Measurements from ENCODE around the gene COL6A2. TPM values are rescaled to one million over a fixed set of nuclear protein-coding genes. Genes with fewer than 3 reads are reported as not detected.
"Not testable (repeated sequence)": the region's sequence is repeated elsewhere in the genome, so short reads cannot be mapped to it uniquely, and the experiment has no call there.

The COL6A2 gene
- total and polyA plus RNA-seq, 2 experiments from 2014 or later, result 28.4 to 89.2 TPM

DNA sequence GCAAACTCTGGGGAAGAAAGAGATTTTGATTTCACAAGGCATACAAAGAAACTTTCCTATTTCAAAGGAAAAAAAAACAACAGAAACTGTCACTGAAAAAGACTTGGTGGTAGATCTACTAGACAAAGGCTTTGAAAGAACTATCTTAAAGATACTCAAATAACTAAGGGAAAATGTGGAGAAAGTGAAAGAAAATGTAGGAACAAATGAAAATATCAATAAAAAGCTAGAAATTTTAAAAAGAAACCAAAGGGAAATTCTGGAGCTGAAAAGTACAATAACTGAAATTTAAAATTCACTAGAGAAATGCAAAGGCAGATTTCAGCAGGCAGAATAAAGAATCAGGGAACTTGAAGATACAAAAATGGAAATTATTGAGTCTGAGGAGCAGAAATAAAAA, 6.2 kb downstream of the COL6A2 start (continued):
- TF ChIP-seq, protein P1, sequence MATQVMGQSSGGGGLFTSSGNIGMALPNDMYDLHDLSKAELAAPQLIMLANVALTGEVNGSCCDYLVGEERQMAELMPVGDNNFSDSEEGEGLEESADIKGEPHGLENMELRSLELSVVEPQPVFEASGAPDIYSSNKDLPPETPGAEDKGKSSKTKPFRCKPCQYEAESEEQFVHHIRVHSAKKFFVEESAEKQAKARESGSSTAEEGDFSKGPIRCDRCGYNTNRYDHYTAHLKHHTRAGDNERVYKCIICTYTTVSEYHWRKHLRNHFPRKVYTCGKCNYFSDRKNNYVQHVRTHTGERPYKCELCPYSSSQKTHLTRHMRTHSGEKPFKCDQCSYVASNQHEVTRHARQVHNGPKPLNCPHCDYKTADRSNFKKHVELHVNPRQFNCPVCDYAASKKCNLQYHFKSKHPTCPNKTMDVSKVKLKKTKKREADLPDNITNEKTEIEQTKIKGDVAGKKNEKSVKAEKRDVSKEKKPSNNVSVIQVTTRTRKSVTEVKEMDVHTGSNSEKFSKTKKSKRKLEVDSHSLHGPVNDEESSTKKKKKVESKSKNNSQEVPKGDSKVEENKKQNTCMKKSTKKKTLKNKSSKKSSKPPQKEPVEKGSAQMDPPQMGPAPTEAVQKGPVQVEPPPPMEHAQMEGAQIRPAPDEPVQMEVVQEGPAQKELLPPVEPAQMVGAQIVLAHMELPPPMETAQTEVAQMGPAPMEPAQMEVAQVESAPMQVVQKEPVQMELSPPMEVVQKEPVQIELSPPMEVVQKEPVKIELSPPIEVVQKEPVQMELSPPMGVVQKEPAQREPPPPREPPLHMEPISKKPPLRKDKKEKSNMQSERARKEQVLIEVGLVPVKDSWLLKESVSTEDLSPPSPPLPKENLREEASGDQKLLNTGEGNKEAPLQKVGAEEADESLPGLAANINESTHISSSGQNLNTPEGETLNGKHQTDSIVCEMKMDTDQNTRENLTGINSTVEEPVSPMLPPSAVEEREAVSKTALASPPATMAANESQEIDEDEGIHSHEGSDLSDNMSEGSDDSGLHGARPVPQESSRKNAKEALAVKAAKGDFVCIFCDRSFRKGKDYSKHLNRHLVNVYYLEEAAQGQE (IDR thresholded peaks at IDR 0.05; ENCODE audit: unreplicated experiment), result no peak
- no peak for TF ChIP-seq ZNF331 (CRISPR knock-in tag; IDR thresholded peaks at IDR 0.05; ENCODE audit: low read depth)
- no peak for TF ChIP-seq ZNF114 (CRISPR knock-in tag; IDR thresholded peaks at IDR 0.05)
- TF ChIP-seq JUNB (IDR thresholded peaks at IDR 0.05; ENCODE audit: unreplicated experiment), result no peak

DNA sequence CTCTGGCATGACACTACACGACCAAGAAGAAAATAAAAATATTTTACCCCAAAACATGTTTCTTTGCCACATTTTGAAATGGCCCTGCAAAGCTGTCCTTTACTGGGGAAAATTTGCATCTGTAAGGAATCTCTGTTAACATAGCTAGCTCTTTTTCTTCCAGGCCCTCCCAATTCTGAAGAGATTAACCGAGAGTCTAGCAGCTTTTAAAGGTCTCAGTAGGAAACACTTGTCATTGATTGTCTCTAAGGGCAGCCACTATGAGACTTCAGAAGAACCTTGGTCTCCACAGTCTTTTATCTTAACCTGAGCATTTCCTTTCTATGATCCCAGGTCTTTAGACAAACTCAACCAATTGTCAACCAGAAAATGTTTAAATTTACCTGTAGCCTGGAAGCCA, 9.5 kb downstream of the COL6A2 start:
- not testable (repeated sequence) for DNase-seq (ENCODE audit: low spot score); H3K4me1 Mint-ChIP-seq; H3K4me3 ChIP-seq; H3K27me3 Mint-ChIP-seq (ENCODE audit: insufficient read depth, low read depth, poor library complexity); H3F3A ChIP-seq (replicated peaks; ENCODE audit: low read depth); H3K4me3 Mint-ChIP-seq; H4K20me1 ChIP-seq (replicated peaks; ENCODE audit: insufficient read depth); H3K9me2 ChIP-seq (ENCODE audit: insufficient read depth); H2AFZ ChIP-seq; ATAC-seq; H3K27me3 ChIP-seq (ENCODE audit: insufficient read depth); H3K27ac Mint-ChIP-seq; H3K4me1 ChIP-seq (ENCODE audit: insufficient read depth); H3K36me3 ChIP-seq (ENCODE audit: insufficient read depth)
- Histone ChIP-seq H3K4me2 (peak overlapping the region; percentile 15; the same call in 1 of the 2 replicates), H3K79me2 (replicated peaks; ENCODE audit: insufficient read depth) (peaks cover 44% of the 10 kb centered on the region), H3K27ac (ENCODE audit: low read depth) (0 out of 2 replicates have a peak overlapping the region, but pooled peaks have one; percentile 52)
- Mint-ChIP-seq H3K9me3 (peaks cover 33% of the 10 kb centered on the region), H3K36me3 (ENCODE audit: low read depth) (peaks cover 28% of the 10 kb centered on the region)
- TF ChIP-seq NANOG (IDR thresholded peaks at IDR 0.05; ENCODE audit: borderline replicate concordance), result 0 out of 2 replicates have a peak, but pooled peaks have one; percentile 8

DNA sequence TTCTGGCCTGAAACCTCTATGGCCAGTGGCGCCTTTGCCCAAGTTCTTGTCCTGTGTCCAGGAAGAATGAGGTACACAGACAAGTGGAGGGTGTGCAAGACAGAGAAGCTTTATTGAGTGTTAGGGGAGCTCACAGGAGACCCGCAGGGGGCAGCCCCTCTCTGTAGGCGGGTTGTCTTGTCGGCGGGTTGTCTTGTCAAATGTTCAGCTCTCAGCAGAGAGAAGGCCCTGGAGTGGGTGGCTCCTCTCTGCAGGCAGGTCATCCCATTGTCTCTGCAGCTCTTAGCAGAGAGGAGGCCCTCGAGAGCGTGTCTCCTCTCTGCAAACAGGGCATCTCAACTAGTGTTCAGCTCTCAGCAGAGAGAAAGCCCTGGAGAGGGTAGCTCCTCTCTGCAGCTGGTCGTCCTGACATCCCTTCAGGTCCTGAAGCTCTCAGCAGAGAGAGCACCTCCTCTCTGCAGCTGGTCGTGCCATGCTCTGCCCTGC, 11.0 kb downstream of the COL6A2 start:
- no peak for TF ChIP-seq EZH2 (IDR thresholded peaks at IDR 0.05; ENCODE audit: low read depth, unreplicated experiment)
- TF ChIP-seq, protein P2, sequence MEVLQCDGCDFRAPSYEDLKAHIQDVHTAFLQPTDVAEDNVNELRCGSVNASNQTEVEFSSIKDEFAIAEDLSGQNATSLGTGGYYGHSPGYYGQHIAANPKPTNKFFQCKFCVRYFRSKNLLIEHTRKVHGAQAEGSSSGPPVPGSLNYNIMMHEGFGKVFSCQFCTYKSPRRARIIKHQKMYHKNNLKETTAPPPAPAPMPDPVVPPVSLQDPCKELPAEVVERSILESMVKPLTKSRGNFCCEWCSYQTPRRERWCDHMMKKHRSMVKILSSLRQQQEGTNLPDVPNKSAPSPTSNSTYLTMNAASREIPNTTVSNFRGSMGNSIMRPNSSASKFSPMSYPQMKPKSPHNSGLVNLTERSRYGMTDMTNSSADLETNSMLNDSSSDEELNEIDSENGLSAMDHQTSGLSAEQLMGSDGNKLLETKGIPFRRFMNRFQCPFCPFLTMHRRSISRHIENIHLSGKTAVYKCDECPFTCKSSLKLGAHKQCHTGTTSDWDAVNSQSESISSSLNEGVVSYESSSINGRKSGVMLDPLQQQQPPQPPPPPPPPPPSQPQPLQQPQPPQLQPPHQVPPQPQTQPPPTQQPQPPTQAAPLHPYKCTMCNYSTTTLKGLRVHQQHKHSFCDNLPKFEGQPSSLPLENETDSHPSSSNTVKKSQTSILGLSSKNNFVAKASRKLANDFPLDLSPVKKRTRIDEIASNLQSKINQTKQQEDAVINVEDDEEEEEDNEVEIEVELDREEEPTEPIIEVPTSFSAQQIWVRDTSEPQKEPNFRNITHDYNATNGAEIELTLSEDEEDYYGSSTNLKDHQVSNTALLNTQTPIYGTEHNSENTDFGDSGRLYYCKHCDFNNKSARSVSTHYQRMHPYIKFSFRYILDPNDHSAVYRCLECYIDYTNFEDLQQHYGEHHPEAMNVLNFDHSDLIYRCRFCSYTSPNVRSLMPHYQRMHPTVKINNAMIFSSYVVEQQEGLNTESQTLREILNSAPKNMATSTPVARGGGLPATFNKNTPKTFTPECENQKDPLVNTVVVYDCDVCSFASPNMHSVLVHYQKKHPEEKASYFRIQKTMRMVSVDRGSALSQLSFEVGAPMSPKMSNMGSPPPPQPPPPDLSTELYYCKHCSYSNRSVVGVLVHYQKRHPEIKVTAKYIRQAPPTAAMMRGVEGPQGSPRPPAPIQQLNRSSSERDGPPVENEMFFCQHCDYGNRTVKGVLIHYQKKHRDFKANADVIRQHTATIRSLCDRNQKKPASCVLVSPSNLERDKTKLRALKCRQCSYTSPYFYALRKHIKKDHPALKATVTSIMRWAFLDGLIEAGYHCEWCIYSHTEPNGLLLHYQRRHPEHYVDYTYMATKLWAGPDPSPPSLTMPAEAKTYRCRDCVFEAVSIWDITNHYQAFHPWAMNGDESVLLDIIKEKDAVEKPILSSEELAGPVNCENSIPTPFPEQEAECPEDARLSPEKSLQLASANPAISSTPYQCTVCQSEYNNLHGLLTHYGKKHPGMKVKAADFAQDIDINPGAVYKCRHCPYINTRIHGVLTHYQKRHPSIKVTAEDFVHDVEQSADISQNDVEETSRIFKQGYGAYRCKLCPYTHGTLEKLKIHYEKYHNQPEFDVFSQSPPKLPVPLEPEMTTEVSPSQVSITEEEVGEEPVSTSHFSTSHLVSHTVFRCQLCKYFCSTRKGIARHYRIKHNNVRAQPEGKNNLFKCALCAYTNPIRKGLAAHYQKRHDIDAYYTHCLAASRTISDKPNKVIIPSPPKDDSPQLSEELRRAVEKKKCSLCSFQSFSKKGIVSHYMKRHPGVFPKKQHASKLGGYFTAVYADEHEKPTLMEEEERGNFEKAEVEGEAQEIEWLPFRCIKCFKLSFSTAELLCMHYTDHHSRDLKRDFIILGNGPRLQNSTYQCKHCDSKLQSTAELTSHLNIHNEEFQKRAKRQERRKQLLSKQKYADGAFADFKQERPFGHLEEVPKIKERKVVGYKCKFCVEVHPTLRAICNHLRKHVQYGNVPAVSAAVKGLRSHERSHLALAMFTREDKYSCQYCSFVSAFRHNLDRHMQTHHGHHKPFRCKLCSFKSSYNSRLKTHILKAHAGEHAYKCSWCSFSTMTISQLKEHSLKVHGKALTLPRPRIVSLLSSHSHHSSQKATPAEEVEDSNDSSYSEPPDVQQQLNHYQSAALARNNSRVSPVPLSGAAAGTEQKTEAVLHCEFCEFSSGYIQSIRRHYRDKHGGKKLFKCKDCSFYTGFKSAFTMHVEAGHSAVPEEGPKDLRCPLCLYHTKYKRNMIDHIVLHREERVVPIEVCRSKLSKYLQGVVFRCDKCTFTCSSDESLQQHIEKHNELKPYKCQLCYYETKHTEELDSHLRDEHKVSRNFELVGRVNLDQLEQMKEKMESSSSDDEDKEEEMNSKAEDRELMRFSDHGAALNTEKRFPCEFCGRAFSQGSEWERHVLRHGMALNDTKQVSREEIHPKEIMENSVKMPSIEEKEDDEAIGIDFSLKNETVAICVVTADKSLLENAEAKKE (CRISPR knock-in tag; IDR thresholded peaks at IDR 0.05), result no peak
- Histone ChIP-seq H2AFZ (no peak overlapping the region), H3K27me3 (ENCODE audit: insufficient read depth) (no peaks in the 10 kb centered on the region), H3K4me1 (ENCODE audit: insufficient read depth) (peaks cover 6% of the 10 kb centered on the region; the same call in 1 of the 2 replicates), H3K4me2 (no peak overlapping the region), H3K79me2 (replicated peaks; ENCODE audit: insufficient read depth) (peaks cover 30% of the 10 kb centered on the region; the same call in 1 of the 2 replicates), H3K36me3 (ENCODE audit: insufficient read depth) (peaks cover 4% of the 10 kb centered on the region; the same call in 1 of the 2 replicates), H3K9me2 (ENCODE audit: insufficient read depth) (no peaks in the 10 kb centered on the region), H4K20me1 (replicated peaks; ENCODE audit: insufficient read depth) (no peaks in the 10 kb centered on the region), H3K27ac (ENCODE audit: low read depth) (no peak overlapping the region), H3K4me3 (no peak overlapping the region), H3F3A (replicated peaks; ENCODE audit: low read depth) (no peaks in the 10 kb centered on the region)
- no peak overlapping the region for H3K27ac Mint-ChIP-seq
- DNase-seq (ENCODE audit: low spot score), result no peak
- H3K27me3 Mint-ChIP-seq (ENCODE audit: insufficient read depth, low read depth, poor library complexity), result no peaks in the 10 kb centered on the region
- H3K4me1 Mint-ChIP-seq, result peaks cover 4% of the 10 kb centered on the region; the same call in 2 of the 3 replicates
- no peak overlapping the region for H3K4me3 Mint-ChIP-seq
- H3K36me3 Mint-ChIP-seq (ENCODE audit: low read depth), result peaks cover 37% of the 10 kb centered on the region
- peaks cover 26% of the 10 kb centered on the region for H3K9me3 Mint-ChIP-seq
- ATAC-seq, result no peak

All from GM23338 (cell line).